Stimulated activated naive CD8-positive, alpha-beta T cell treated with anti-CD3 and anti-CD28 coated beads, Interleukin-15, Interleukin-2, amounts not matched to agents 100 U/mL and 50 U/mL, for 24 hours (primary cell): ENCODE measurements around the gene TAF5.
"Not testable (repeated sequence)": the region's sequence is repeated elsewhere in the genome, so short reads cannot be mapped to it uniquely, and the experiment has no call there.

Source experiments
- ATAC-seq: fragments of 150-1000 bp; cut with Tn5 transposase; one replicate; pipeline ENCODE4 v1.10.0; 2021
- DNase-seq: peaks from one replicate; pipeline ENCODE4 v3.0.0; 2021

TAF5 gene

GRCh38 chr10:103367782-103368518, at the start of gene TAF5:
Gene TAF5, plus strand, starts transcription at chr10:103367976. Its CDS starts 14 bp downstream, at chr10:103367990.
- peak; percentile 69 for ATAC-seq

GRCh38 chr10:103327906-103328305, 39.9 kb upstream of the TAF5 start:
- DNase-seq, result no peak
- no peak for ATAC-seq

More at GRCh38 chr10:103367782-103368518, at the start of gene TAF5:
- peak; percentile 90 for DNase-seq

- no peak for ATAC-seq
- no peak for DNase-seq
Measured at GRCh38 chr10:103333934-103334520, 33.7 kb upstream of the TAF5 start.

- DNase-seq (no peak), ATAC-seq (no peak)
Measured at GRCh38 chr10:103334567-103334966, 33.2 kb upstream of the TAF5 start.

- DNase-seq, result no peak
- no peak for ATAC-seq
Measured at GRCh38 chr10:103336370-103336769, 31.4 kb upstream of the TAF5 start.

- DNase-seq (no peak), ATAC-seq (no peak)
Measured at GRCh38 chr10:103350175-103350516, 17.6 kb upstream of the TAF5 start.

- ATAC-seq (peak; percentile 84), DNase-seq (peak; percentile 86)
Measured at GRCh38 chr10:103350517-103351260, 17.1 kb upstream of the TAF5 start, which contains the start of gene PCGF6. Gene PCGF6, minus strand, starts transcription at chr10:103351140. Its CDS starts 74 bp downstream, at chr10:103351066.

GRCh38 chr10:103353281-103353680, 14.5 kb upstream of the TAF5 start:
- no peak for DNase-seq
- no peak for ATAC-seq

- ATAC-seq, DNase-seq: not testable (repeated sequence)
Measured at GRCh38 chr10:103354567-103354966, 13.2 kb upstream of the TAF5 start.

- DNase-seq (no peak), ATAC-seq (no peak)
Measured at GRCh38 chr10:103355906-103356599, 11.7 kb upstream of the TAF5 start.

GRCh38 chr10:103359493-103359892, 8.3 kb upstream of the TAF5 start:
- ATAC-seq, DNase-seq: not testable (repeated sequence)

- DNase-seq, result not testable (repeated sequence)
- ATAC-seq, result peak; percentile 46
Measured at GRCh38 chr10:103360791-103361190, 7.0 kb upstream of the TAF5 start.

GRCh38 chr10:103367379-103367781, 396 bp upstream of the TAF5 start:
- peak; percentile 22 for DNase-seq
- no peak for ATAC-seq

- no peak for ATAC-seq
- DNase-seq, result no peak
Measured at GRCh38 chr10:103373544-103373943, 5.8 kb downstream of the TAF5 start.

GRCh38 chr10:103374263-103374662, 6.5 kb downstream of the TAF5 start:
- ATAC-seq, result no peak
- DNase-seq, result no peak

- DNase-seq, result no peak
- ATAC-seq, result no peak
Measured at GRCh38 chr10:103382769-103383168, 15.0 kb downstream of the TAF5 start.

GRCh38 chr10:103394180-103394579, 26.4 kb downstream of the TAF5 start:
- DNase-seq (peak; percentile 8), ATAC-seq (no peak)

- ATAC-seq (no peak), DNase-seq (no peak)
Measured at GRCh38 chr10:103395754-103396066, 27.9 kb downstream of the TAF5 start.

- ATAC-seq, result peak; percentile 100
- peak; percentile 96 for DNase-seq
Measured at GRCh38 chr10:103396067-103396788, 28.5 kb downstream of the TAF5 start, which contains the start of the genes ATP5MK and PDCD11. Gene ATP5MK, minus strand, starts transcription at chr10:103396475. Its CDS starts 4,018 bp downstream, at chr10:103392457. Gene PDCD11, plus strand, starts transcription at chr10:103396626. Its CDS starts 1,801 bp downstream, at chr10:103398427.

- ATAC-seq, result no peak
- no peak for DNase-seq
Measured at GRCh38 chr10:103396789-103397087, 29.0 kb downstream of the TAF5 start.

GRCh38 chr10:103397191-103397825, 29.5 kb downstream of the TAF5 start:
- ATAC-seq (no peak), DNase-seq (no peak)
